Posterior vena cava (tissue), 2 donors: Measurements from ENCODE around the gene SLC12A6. TPM values are rescaled to one million over a fixed set of nuclear protein-coding genes. Genes with fewer than 3 reads are reported as not detected.
A peak's percentile ranks its signal among the peaks of the same experiment; 100 is the strongest.
"Not testable (repeated sequence)": the region's sequence is repeated elsewhere in the genome, so short reads cannot be mapped to it uniquely, and the experiment has no call there.

Experiments used
- DNase-seq: peaks from one replicate; pipeline ENCODE4 v3.0.0-alpha.2; 2020; ENCODE audit warnings: low spot score
- intact Hi-C, 2 donors: fragments of 100-400 bp; cut with DNase I; formaldehyde crosslinking; loops; one replicate each; pipeline versions ENCODE4 v1.14.1 to v1.14.2; 2022 to 2023
- long read RNA-seq, 2 donors: library from polyadenylated mRNA; unstranded; transcript quantifications; one replicate each; pipeline ENCODE4 v2.0.0, GENCODE V29; 2020 to 2021
- total RNA-seq, 2 donors: library from RNA; stranded (reverse); fragmentation: NEBNext Ultra II Directional; extraction: Animal tissue kit (Norgen Biotek cat#: 25700); gene quantifications; one replicate each; pipeline ENCODE4 v1.2.1, GENCODE V29; 2021
- donor health status: DM: yes; HTN: yes; CAD: no.
- donor health status: DM: yes; HTN: yes; CAD: no.

Gene SLC12A6
- total RNA-seq = 10 to 100 TPM; 17.9 to 24.1 TPM
- long read RNA-seq, donor 1, partial matches to known transcripts = 1 of 2 reads
- long read RNA-seq, donor 1, other reads (novel, unspliced or antisense) = 1 of 2 reads
- long read RNA-seq, donor 2, partial matches to known transcripts = 2 of 2 reads
- long read RNA-seq, donor 2, other reads (novel, unspliced or antisense) = 0 of 2 reads

- intact Hi-C loops = no loop called here
- DNase-seq = peak; percentile 97
Observed at GRCh38 chr15:34337557-34338306, at the start of gene SLC12A6. Gene SLC12A6, minus strand, starts transcription at chr15:34337781. Its CDS starts 1,101 bp downstream, at chr15:34336680.

- intact Hi-C loops, DNase-seq: not testable (repeated sequence)
Observed at GRCh38 chr15:34381829-34382521, 44.4 kb upstream of the SLC12A6 start.

- DNase-seq, intact Hi-C loops: not testable (repeated sequence)
Observed at GRCh38 chr15:34380491-34380890, 42.9 kb upstream of the SLC12A6 start.

- DNase-seq = no peak
- intact Hi-C loops = no loop called here
Observed at GRCh38 chr15:34376856-34377255, 39.3 kb upstream of the SLC12A6 start.

GRCh38 chr15:34375541-34375940, 38.0 kb upstream of the SLC12A6 start:
- DNase-seq = not testable (repeated sequence)

GRCh38 chr15:34374816-34375215, 37.2 kb upstream of the SLC12A6 start:
- no peak for DNase-seq
- intact Hi-C loops = no loop called here

More at GRCh38 chr15:34375541-34375940, 38.0 kb upstream of the SLC12A6 start:
- intact Hi-C loops = not testable (repeated sequence)

GRCh38 chr15:34373951-34374350, 36.4 kb upstream of the SLC12A6 start:
- no peak for DNase-seq
- intact Hi-C loops = no loop called here

GRCh38 chr15:34370643-34371042, 33.1 kb upstream of the SLC12A6 start:
- DNase-seq = no peak
- intact Hi-C loops = no loop called here

- intact Hi-C loops = no loop called here
- DNase-seq = no peak
Observed at GRCh38 chr15:34370129-34370528, 32.5 kb upstream of the SLC12A6 start.

- DNase-seq = peak; percentile 97
- intact Hi-C loops = loop anchor here in 1 of 2 donors (10.0 kb wide), 1 partner anchor 123 kb away; no protein-coding TSS in a partner anchor
Observed at GRCh38 chr15:34367101-34368081, 29.8 kb upstream of the SLC12A6 start, which contains the start of gene LPCAT4. Gene LPCAT4, minus strand, starts transcription at chr15:34367196. Its CDS starts 96 bp downstream, at chr15:34367100.

- DNase-seq = peak; percentile 85
- intact Hi-C loops = loop anchor here in 1 of 2 donors (10.0 kb wide), 1 partner anchor 122 kb away; no protein-coding TSS in a partner anchor
Observed at GRCh38 chr15:34366271-34367065, 28.9 kb upstream of the SLC12A6 start.

GRCh38 chr15:34365836-34366235, 28.3 kb upstream of the SLC12A6 start:
- intact Hi-C loops = loop anchor here in 1 of 2 donors (10.0 kb wide), 1 partner anchor 121 kb away; no protein-coding TSS in a partner anchor
- DNase-seq = no peak

- no peak for DNase-seq
- intact Hi-C loops = loop anchor here in 1 of 2 donors (10.0 kb wide), 1 partner anchor 120 kb away; no protein-coding TSS in a partner anchor
Observed at GRCh38 chr15:34365091-34365825, 27.7 kb upstream of the SLC12A6 start.

- intact Hi-C loops = loop anchor here in 1 of 2 donors (10.0 kb wide), 1 partner anchor 119 kb away; no protein-coding TSS in a partner anchor
- DNase-seq = no peak
Observed at GRCh38 chr15:34364041-34364440, 26.5 kb upstream of the SLC12A6 start.

- intact Hi-C loops = loop anchor here in 1 of 2 donors (10.0 kb wide), 1 partner anchor 117 kb away; no protein-coding TSS in a partner anchor
- DNase-seq = no peak
Observed at GRCh38 chr15:34362047-34362773, 24.6 kb upstream of the SLC12A6 start.

GRCh38 chr15:34361278-34361677, 23.7 kb upstream of the SLC12A6 start:
- intact Hi-C loops = loop anchor here in 1 of 2 donors (10.0 kb wide), 1 partner anchor 116 kb away; no protein-coding TSS in a partner anchor

More at GRCh38 chr15:34361278-34361677, 23.7 kb upstream of the SLC12A6 start:
- DNase-seq = no peak
